H1 (cell line): ENCODE measurements around the gene SLC22A3. TPM values are rescaled to one million over a fixed set of nuclear protein-coding genes. Genes with fewer than 3 reads are reported as not detected.

Experiments
- CBX5 ChIP-seq: fragments of 300-800, 300-1000 bp; sonication (generic); IDR thresholded peaks from 2 replicates; pipeline ENCODE4 v1.7.1; 2016; ENCODE audit warnings: antibody characterized with exemption, low read length, low read depth
- CEBPB ChIP-seq: IDR thresholded peaks from 2 replicates; pipeline ENCODE4 v1.6.1; 2012; ENCODE audit warnings: low read depth, low read length
- FOSL1 ChIP-seq: IDR thresholded peaks from 2 replicates; pipeline ENCODE4 v1.6.1; 2011; ENCODE audit warnings: mild to moderate bottlenecking, low read depth, low read length, moderate library complexity; ENCODE audit not compliant: insufficient read depth
- JUND ChIP-seq: IDR thresholded peaks from 2 replicates; pipeline ENCODE4 v1.6.1; 2011; ENCODE audit warnings: mild to moderate bottlenecking, improper control_type of control experiment, low read length
- TAF7 ChIP-seq: optimal IDR thresholded peaks from 2 replicates; pipeline ENCODE3; 2011; ENCODE audit warnings: low read depth, mild to moderate bottlenecking, inconsistent platforms, low read length, moderate library complexity, borderline replicate concordance
- polyA plus RNA-seq, 7 experiments: library from polyadenylated mRNA; depleted of rRNA in 3 of 7; stranded (reverse) in 5 of 7; unstranded in 2 of 7; fragments of >200 nt in 5 of 7; fragments of 200-250 nt in 2 of 7; gene quantifications; 1 replicate in 5 of 7; 2 replicates in 1 of 7; 4 replicates in 1 of 7; pipeline versions ENCODE4 v1.2.1 to v1.2.3, GENCODE V29; 2011 to 2013; ENCODE audit warnings: missing spikeins in 2 of 7, mixed read lengths in 2 of 7
- total RNA-seq: library from RNA; stranded (reverse); fragmentation: NEBNext Ultra II Directional; extraction: Animal tissue kit (Norgen Biotek cat#: 25700); gene quantifications from 2 replicates; pipeline ENCODE4 v1.2.1, GENCODE V29; 2021

SLC22A3 gene
- total and polyA plus RNA-seq, 2 of the 8 experiments (the other 6 are each of a cell fraction or from before 2014, with no cell fraction given): 1.0 to 2.9 TPM

GRCh38 chr6:160431226-160431625, 83.0 kb downstream of the SLC22A3 start (continued):
- no peak for TF ChIP-seq JUND
- no peak for TF ChIP-seq CBX5
- no peak for TF ChIP-seq TAF7
- no peak for TF ChIP-seq CEBPB
- no peak for TF ChIP-seq FOSL1
